Measurements from ENCODE around the gene NR3C2. TPM values are rescaled to one million over a fixed set of nuclear protein-coding genes. Genes with fewer than 3 reads are reported as not detected.

Gene NR3C2
- total RNA-seq, 2 donors from 2014 or later: 0.44 to 0.82 TPM

- H3K36me3 ChIP-seq (ENCODE audit: control insufficient read depth, insufficient read depth, low read length): no peaks in the 10 kb centered on the region
- DNase-seq: no peak
- no peak for TF ChIP-seq CTCF (conservative IDR thresholded peaks at IDR 0.05)
- WGBS, 2 experiments (ENCODE audit: insufficient coverage in 1 of 2, insufficient read length in 1 of 2): 92 to 100% methylated on average over 1 of the region's 1 CpG
- Mint-ChIP-seq H3K9me3 (no peaks in the 10 kb centered on the region), H3K4me1 (peaks cover 7% of the 10 kb centered on the region), H3K36me3 (ENCODE audit: low read depth) (no peaks in the 10 kb centered on the region), H3K4me3 (no peak overlapping the region), H3K27me3 (ENCODE audit: insufficient read depth) (no peaks in the 10 kb centered on the region), H3K27ac (no peak overlapping the region)
- no peak overlapping the region for H3K9ac ChIP-seq (ENCODE audit: extremely low read depth, low read length, poor library complexity, severe bottlenecking)
- no peaks in the 10 kb centered on the region for H3K9me3 ChIP-seq (ENCODE audit: control insufficient read depth, low read length)
- H3K27ac ChIP-seq (ENCODE audit: low read depth, low read length): no peak overlapping the region
- no peaks in the 10 kb centered on the region for H3K27me3 ChIP-seq (ENCODE audit: control insufficient read depth, insufficient read depth, low read length, poor library complexity, severe bottlenecking)
- H3K4me3 ChIP-seq (ENCODE audit: low read length): no peak overlapping the region
- no peaks in the 10 kb centered on the region for H3K4me1 ChIP-seq (ENCODE audit: control insufficient read depth, insufficient read depth, low read length)
Measured at GRCh38 chr4:148359769-148360168, 82.4 kb downstream of the NR3C2 start.

GRCh38 chr4:148355442-148356123, 86.6 kb downstream of the NR3C2 start:
- H3K4me3 Mint-ChIP-seq: no peak overlapping the region
- no peak for DNase-seq

GRCh38 chr4:148354186-148354585, 88.0 kb downstream of the NR3C2 start:
- no peak overlapping the region for H3K4me3 Mint-ChIP-seq
- Histone ChIP-seq H3K27me3 (ENCODE audit: control insufficient read depth, insufficient read depth, low read length, poor library complexity, severe bottlenecking) (no peaks in the 10 kb centered on the region), H3K9ac (ENCODE audit: extremely low read depth, low read length, poor library complexity, severe bottlenecking) (no peak overlapping the region), H3K4me3 (ENCODE audit: low read length) (no peak overlapping the region), H3K36me3 (ENCODE audit: control insufficient read depth, insufficient read depth, low read length) (no peaks in the 10 kb centered on the region), H3K4me1 (ENCODE audit: control insufficient read depth, insufficient read depth, low read length) (no peaks in the 10 kb centered on the region), H3K9me3 (ENCODE audit: control insufficient read depth, low read length) (no peaks in the 10 kb centered on the region), H3K27ac (ENCODE audit: low read depth, low read length) (no peak overlapping the region)
- 93 to 100% methylated on average over 2 to 3 of the region's 4 CpGs for WGBS, 2 experiments (ENCODE audit: insufficient coverage in 1 of 2, insufficient read length in 1 of 2)
- H3K36me3 Mint-ChIP-seq (ENCODE audit: low read depth): no peaks in the 10 kb centered on the region
- H3K27ac Mint-ChIP-seq: no peak overlapping the region
- TF ChIP-seq CTCF (conservative IDR thresholded peaks at IDR 0.05): no peak
- no peaks in the 10 kb centered on the region for H3K9me3 Mint-ChIP-seq
- H3K4me1 Mint-ChIP-seq: peaks cover 3% of the 10 kb centered on the region
- H3K27me3 Mint-ChIP-seq (ENCODE audit: insufficient read depth): no peaks in the 10 kb centered on the region
- no peak for DNase-seq

More at GRCh38 chr4:148355442-148356123, 86.6 kb downstream of the NR3C2 start:
- H3K4me3 ChIP-seq (ENCODE audit: low read length): no peak overlapping the region
- H3K27ac Mint-ChIP-seq: no peak overlapping the region
- peaks cover 3% of the 10 kb centered on the region for H3K4me1 Mint-ChIP-seq
- no peak overlapping the region for H3K9ac ChIP-seq (ENCODE audit: extremely low read depth, low read length, poor library complexity, severe bottlenecking)
- H3K27me3 ChIP-seq (ENCODE audit: control insufficient read depth, insufficient read depth, low read length, poor library complexity, severe bottlenecking): no peaks in the 10 kb centered on the region
- H3K36me3 ChIP-seq (ENCODE audit: control insufficient read depth, insufficient read depth, low read length): no peaks in the 10 kb centered on the region
- H3K9me3 ChIP-seq (ENCODE audit: control insufficient read depth, low read length): no peaks in the 10 kb centered on the region
- H3K27ac ChIP-seq (ENCODE audit: low read depth, low read length): no peak overlapping the region
- no peaks in the 10 kb centered on the region for H3K27me3 Mint-ChIP-seq (ENCODE audit: insufficient read depth)
- H3K4me1 ChIP-seq (ENCODE audit: control insufficient read depth, insufficient read depth, low read length): no peaks in the 10 kb centered on the region
- no peak for TF ChIP-seq CTCF (conservative IDR thresholded peaks at IDR 0.05)
- H3K9me3 Mint-ChIP-seq: no peaks in the 10 kb centered on the region
- H3K36me3 Mint-ChIP-seq (ENCODE audit: low read depth): no peaks in the 10 kb centered on the region
- WGBS, 2 experiments (ENCODE audit: insufficient coverage in 1 of 2, insufficient read length in 1 of 2): 89 to 90% methylated on average over 2 to 4 of the region's 4 CpGs
